Kidney (tissue), 14 donors: ENCODE results near the gene TRIM63. TPM values are rescaled to one million over a fixed set of nuclear protein-coding genes. Genes with fewer than 3 reads are reported as not detected.

Experiments
- DNase-seq, 5 donors: peaks; one replicate each; pipeline ENCODE4 v3.0.0-alpha.2; 2013 to 2020
- FAIRE-seq: peaks from 2 replicates; lab custom pipeline; 2012; peaks lifted over from hg19 to GRCh38; lab: Jason Lieb, UNC
- H3K27ac ChIP-seq, 2 donors: one replicate each; pipeline ENCODE4 v1.7.0; 2013; ENCODE audit warnings: low read depth in 2 of 2, low read length in 2 of 2, inconsistent platforms in 1 of 2
- H3K27me3 ChIP-seq: one replicate; pipeline ENCODE4 v1.7.1; 2013; ENCODE audit warnings: low read length, inconsistent platforms; ENCODE audit not compliant: control insufficient read depth, insufficient read depth
- H3K36me3 ChIP-seq, 3 donors: one replicate each; pipeline versions ENCODE4 v1.7.0 to v1.7.1; 2013; ENCODE audit warnings: low read length in 3 of 3, control low read depth in 1 of 3, inconsistent platforms in 1 of 3; ENCODE audit not compliant: insufficient read depth in 3 of 3, control insufficient read depth in 2 of 3
- H3K4me1 ChIP-seq, 3 donors: one replicate each; pipeline versions ENCODE4 v1.7.0 to v1.7.1; 2013; ENCODE audit warnings: low read length in 3 of 3, inconsistent platforms in 1 of 3, low read depth in 1 of 3; ENCODE audit not compliant: control insufficient read depth in 2 of 3, insufficient read depth in 2 of 3
- H3K4me3 ChIP-seq, 3 donors: one replicate each; pipeline versions ENCODE4 v1.7.0 to v1.8.1; 2013; ENCODE audit warnings: low read length in 3 of 3, control low read depth in 1 of 3, inconsistent platforms in 1 of 3
- H3K9ac ChIP-seq, 3 donors: one replicate each; pipeline versions ENCODE4 v1.7.0 to v1.7.1; 2013; ENCODE audit warnings: low read length in 3 of 3, control low read depth in 1 of 3, inconsistent platforms in 1 of 3
- H3K9me3 ChIP-seq, 3 donors: one replicate each; pipeline versions ENCODE4 v1.7.0 to v1.7.1; 2013; ENCODE audit warnings: low read length in 3 of 3, control low read depth in 1 of 3, inconsistent platforms in 1 of 3; ENCODE audit not compliant: control insufficient read depth in 2 of 3, insufficient read depth in 1 of 3
- CTCF ChIP-seq: IDR thresholded peaks from 3 replicates; pipeline ENCODE4 v1.5.1; 2012; ENCODE audit warnings: mild to moderate bottlenecking, moderate library complexity, borderline replicate concordance; ENCODE audit not compliant: insufficient read depth; ENCODE audit errors: extremely low read depth
- intact Hi-C: fragments of 100-400 bp; cut with DNase I; formaldehyde crosslinking; loops from one replicate; pipeline ENCODE4 v1.11.1; 2022
- polyA plus RNA-seq: library from polyadenylated mRNA; stranded (reverse); fragments of 350-450 nt; fragmentation: Illumina TruSeq; extraction: RNeasy Lipid Tissue Mini Kit (QIAGEN cat#74804); gene quantifications from one replicate; pipeline ENCODE4 v1.2.3, GENCODE V29; 2014; ENCODE audit warnings: low read depth, low replicate concordance; ENCODE audit not compliant: insufficient read depth
- total RNA-seq: library from RNA; stranded (reverse); fragmentation: NEBNext Ultra II Directional; extraction: Animal tissue kit (Norgen Biotek cat#: 25700); gene quantifications from one replicate; pipeline ENCODE4 v1.2.1, GENCODE V29; 2021
- donor health status: control.
- donor health status: control.
- donor health status: control.
- donor health status: control.
- donor health status: control.
- donor health status: DM: yes; HTN: yes; CAD: no.
- donor health status: Normal renal cell carcinoma (clear cell type).

Gene TRIM63
- total and polyA plus RNA-seq, 2 donors from 2014 or later = 0.82 to 3.3 TPM

DNA sequence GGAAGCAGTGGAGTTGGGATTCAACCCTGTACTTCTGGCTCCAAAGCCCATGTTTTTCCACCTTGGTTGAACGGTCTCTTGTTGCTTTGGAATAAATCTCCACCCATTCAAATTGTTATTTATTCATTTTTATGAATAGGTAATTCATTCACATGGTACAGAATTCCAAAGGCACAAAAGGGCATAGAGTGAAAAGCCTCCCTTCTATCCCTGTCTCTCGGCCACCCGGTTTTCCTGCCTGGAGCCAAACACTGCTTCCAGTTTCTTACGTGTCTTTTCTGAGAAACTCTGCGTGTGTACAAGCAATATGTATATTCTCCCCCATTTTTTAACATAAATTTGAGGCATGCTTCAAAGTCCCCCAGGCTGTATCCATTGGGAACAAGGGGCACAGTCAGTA, 41.9 kb downstream of the TRIM63 start:
- no peak for TF ChIP-seq CTCF
- intact Hi-C loops = no loop called here
- no peak for FAIRE-seq

DNA sequence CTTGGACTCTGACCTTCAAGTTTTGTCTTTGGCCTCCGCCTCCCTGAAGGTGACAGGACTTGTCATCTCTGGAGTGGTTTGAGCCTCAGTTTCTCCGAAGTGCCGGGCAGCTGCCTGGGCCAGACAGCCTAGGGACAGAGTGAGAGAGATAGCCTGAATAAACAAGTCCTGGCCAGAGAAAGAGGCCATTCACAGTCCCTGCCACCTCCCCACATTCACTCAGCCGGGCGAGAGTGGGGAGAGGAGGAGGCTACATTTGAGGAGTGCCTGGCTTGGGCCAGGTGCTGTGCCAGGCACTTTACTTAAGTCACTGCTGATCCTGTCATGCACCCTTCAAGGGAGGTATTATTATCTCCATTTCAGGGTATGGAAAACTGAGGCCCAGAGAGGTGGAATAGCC, 42.4 kb downstream of the TRIM63 start:
- no peak for DNase-seq
- intact Hi-C loops = no loop called here
- Histone ChIP-seq H3K27me3 (no peaks in the 10 kb centered on the region), H3K9ac (no peak overlapping the region), H3K27ac (no peak overlapping the region), H3K4me3 (no peak overlapping the region), H3K36me3 (no peaks in the 10 kb centered on the region), H3K4me1 (no peaks in the 10 kb centered on the region), H3K9me3 (no peaks in the 10 kb centered on the region)
- no peak for FAIRE-seq
- no peak for TF ChIP-seq CTCF

More for the DNA sequence above, 41.9 kb downstream of the TRIM63 start:
- H3K36me3 ChIP-seq = no peaks in the 10 kb centered on the region
- H3K4me1 ChIP-seq = no peaks in the 10 kb centered on the region
- H3K9ac ChIP-seq = no peak overlapping the region
- H3K4me3 ChIP-seq = no peak overlapping the region
- H3K27ac ChIP-seq = no peak overlapping the region
- no peaks in the 10 kb centered on the region for H3K27me3 ChIP-seq
- no peak for DNase-seq
- no peaks in the 10 kb centered on the region for H3K9me3 ChIP-seq

- H3K9ac ChIP-seq = no peak overlapping the region
- H3K36me3 ChIP-seq = no peaks in the 10 kb centered on the region
- intact Hi-C loops = no loop called here
- no peak overlapping the region for H3K27ac ChIP-seq
- no peaks in the 10 kb centered on the region for H3K27me3 ChIP-seq
- H3K4me3 ChIP-seq = no peak overlapping the region
- no peak for TF ChIP-seq CTCF
- H3K4me1 ChIP-seq = no peaks in the 10 kb centered on the region
- no peak for FAIRE-seq
- no peak for DNase-seq
- H3K9me3 ChIP-seq = no peaks in the 10 kb centered on the region
Measured at GRCh38 chr1:26023826-26024225, 43.6 kb downstream of the TRIM63 start.

DNA sequence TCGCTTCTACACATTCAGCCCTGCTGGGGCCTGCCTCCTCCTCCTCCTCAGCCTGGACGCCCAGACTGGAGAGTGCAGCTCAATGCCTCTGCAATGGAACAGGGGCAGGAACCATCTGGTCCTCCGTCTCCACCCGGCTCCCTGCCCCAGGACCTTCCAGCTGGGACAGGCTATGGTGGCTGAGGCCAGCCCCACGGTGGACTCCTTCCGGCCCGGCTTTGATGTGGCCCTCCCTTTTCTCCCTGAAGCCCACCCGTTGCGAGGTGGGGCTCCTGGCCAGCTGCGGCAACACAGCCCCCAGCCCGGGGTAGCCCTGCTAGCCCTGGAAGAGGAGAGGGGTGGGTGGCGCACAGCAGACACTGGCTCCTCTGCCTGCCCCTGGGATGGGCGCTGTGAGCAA, 44.4 kb downstream of the TRIM63 start:
- FAIRE-seq = no peak

More for the DNA sequence above, 44.4 kb downstream of the TRIM63 start:
- no peak for DNase-seq
- Histone ChIP-seq H3K27ac (no peak overlapping the region), H3K9me3 (no peaks in the 10 kb centered on the region), H3K36me3 (no peaks in the 10 kb centered on the region), H3K9ac (no peak overlapping the region), H3K4me3 (no peak overlapping the region), H3K4me1 (no peaks in the 10 kb centered on the region), H3K27me3 (no peaks in the 10 kb centered on the region)
- intact Hi-C loops = no loop called here
- TF ChIP-seq CTCF = no peak
